Ovary (tissue), 9 donors: ENCODE measurements around the gene GPC6. TPM values are rescaled to one million over a fixed set of nuclear protein-coding genes. Genes with fewer than 3 reads are reported as not detected.

Experiments used
- DNase-seq, 5 donors: peaks; one replicate each; pipeline ENCODE4 v3.0.0-alpha.2; 2019 to 2020
- H3K27ac ChIP-seq, 2 donors: fragments of 200-600 bp; one replicate each; pipeline versions ENCODE4 v1.5.1 to v1.8.0; 2019 to 2022
- H3K27me3 ChIP-seq: fragments of 200-600 bp; one replicate; pipeline ENCODE4 v1.8.0; 2022
- H3K36me3 ChIP-seq: fragments of 200-600 bp; sonication (generic); one replicate; pipeline ENCODE4 v1.5.1; 2019
- H3K4me1 ChIP-seq: one replicate; pipeline ENCODE4 v1.8.1; 2013; ENCODE audit warnings: mild to moderate bottlenecking, moderate library complexity; ENCODE audit not compliant: insufficient read depth
- H3K4me3 ChIP-seq: fragments of 200-600 bp; sonication (generic); one replicate; pipeline ENCODE4 v1.5.1; 2017
- H3K9me3 ChIP-seq, 2 donors: fragments of 200-600 bp in 1 of 2; sonication (generic) in 1 of 2; one replicate each; pipeline versions ENCODE4 v1.5.1 to v1.8.1; 2013 to 2019; ENCODE audit warnings: mild to moderate bottlenecking in 1 of 2, moderate library complexity in 1 of 2
- CTCF ChIP-seq, 3 donors: fragments of 450-650 bp in 2 of 3; fragments of 200-600 bp in 1 of 3; IDR thresholded peaks; one replicate each; pipeline versions ENCODE4 v1.5.1 to v1.8.0; 2016 to 2022; ENCODE audit warnings: antibody characterized with exemption in 3 of 3, mild to moderate bottlenecking in 1 of 3
- EP300 ChIP-seq: sonication (generic); formaldehyde crosslinking; IDR thresholded peaks from one replicate; pipeline ENCODE4 v1.6.1; 2017; ENCODE audit warnings: antibody characterized with exemption
- POLR2A ChIP-seq: fragments of 450-650 bp; IDR thresholded peaks from one replicate; pipeline ENCODE4 v1.6.1; 2017; ENCODE audit warnings: antibody characterized with exemption, mild to moderate bottlenecking, moderate library complexity
- WGBS, 3 donors: extraction: QIAGEN DNeasy Blood & Tissue Kit in 1 of 3; methylation state at CpG; one replicate each; pipeline versions ENCODE4 v1.1.5 to v1.1.7; 2013 to 2017; 5-methylcytosine and 5-hydroxymethylcytosine counted together
- intact Hi-C, 4 donors: fragments of 100-400 bp; cut with DNase I; formaldehyde crosslinking; loops; one replicate each; pipeline versions ENCODE4 v1.11.0 to v1.15.1; 2022 to 2023
- polyA plus RNA-seq, 2 donors: library from polyadenylated mRNA; stranded (reverse); fragments of 200-250 nt in 1 of 2; fragments of 350-450 nt in 1 of 2; fragmentation: Illumina TruSeq in 1 of 2; extraction: RNeasy Lipid Tissue Mini Kit (QIAGEN cat#74804) in 1 of 2; gene quantifications; one replicate each; pipeline ENCODE4 v1.2.3, GENCODE V29; 2013 to 2014
- total RNA-seq, 7 donors: library from RNA; depleted of rRNA in 2 of 7; stranded (reverse); fragments of >200 nt in 2 of 7; fragmentation: NEBNext Ultra II Directional in 3 of 7; extraction: Animal tissue kit (Norgen Biotek cat#: 25700) in 3 of 7; gene quantifications; one replicate each; pipeline versions ENCODE4 v1.1.0 to v1.2.4, GENCODE V29; 2016 to 2023
- donor health status: DM: no; HTN: no; CAD: no; lungs with moderate emphysema.
- donor health status: DM: no; HTN: no; CAD: no.
- donor health status: Bipolar disorder and iron deficiency.
- donor health status: DM: yes; HTN: yes; CAD: no.
- donor health status: DM: no; HTN: no; CAD: no.
- donor health status: DM: yes; HTN: yes; CAD: no.

The GPC6 gene
- total and polyA plus RNA-seq, 9 donors: 4.3 to 22.3 (median 17.9) TPM

- Histone ChIP-seq H3K4me1 (no peaks in the 10 kb centered on the region), H3K27ac (no peak overlapping the region), H3K36me3 (no peaks in the 10 kb centered on the region), H3K9me3 (no peaks in the 10 kb centered on the region), H3K27me3 (no peaks in the 10 kb centered on the region), H3K4me3 (no peak overlapping the region)
- TF ChIP-seq POLR2A (no peak), CTCF (IDR thresholded peaks at IDR 0.05) (no peak), EP300 (no peak)
- 68 to 76% (median 75%) methylated on average over 1 of the region's 1 CpG for WGBS, 3 donors
- intact Hi-C loops: no loop called here
- no peak for DNase-seq
Measured at GRCh38 chr13:93700115-93700514, 473.5 kb downstream of the GPC6 start.

- TF ChIP-seq CTCF (IDR thresholded peaks at IDR 0.05) (no peak), EP300 (no peak), POLR2A (no peak)
- 75 to 86% (median 83%) methylated on average over 1 of the region's 1 CpG for WGBS, 3 donors
- H3K9me3 ChIP-seq: no peaks in the 10 kb centered on the region
- no peaks in the 10 kb centered on the region for H3K4me1 ChIP-seq
- H3K4me3 ChIP-seq: no peak overlapping the region
- H3K36me3 ChIP-seq: no peaks in the 10 kb centered on the region
- no peaks in the 10 kb centered on the region for H3K27me3 ChIP-seq
- no peak overlapping the region for H3K27ac ChIP-seq
- no peak for DNase-seq
- intact Hi-C loops: no loop called here
Measured at GRCh38 chr13:93708308-93709075, 481.9 kb downstream of the GPC6 start.

- Histone ChIP-seq H3K9me3 (no peaks in the 10 kb centered on the region), H3K4me1 (no peaks in the 10 kb centered on the region), H3K27ac (no peak overlapping the region), H3K36me3 (no peaks in the 10 kb centered on the region), H3K4me3 (no peak overlapping the region), H3K27me3 (no peaks in the 10 kb centered on the region)
- TF ChIP-seq EP300 (no peak), CTCF (IDR thresholded peaks at IDR 0.05) (no peak), POLR2A (no peak)
- 0 to 54% (median 2%) methylated on average over 1 of the region's 1 CpG for WGBS, 3 donors
- no peak for DNase-seq
- intact Hi-C loops: no loop called here
Measured at GRCh38 chr13:93709506-93710244, 483.1 kb downstream of the GPC6 start.

DNA sequence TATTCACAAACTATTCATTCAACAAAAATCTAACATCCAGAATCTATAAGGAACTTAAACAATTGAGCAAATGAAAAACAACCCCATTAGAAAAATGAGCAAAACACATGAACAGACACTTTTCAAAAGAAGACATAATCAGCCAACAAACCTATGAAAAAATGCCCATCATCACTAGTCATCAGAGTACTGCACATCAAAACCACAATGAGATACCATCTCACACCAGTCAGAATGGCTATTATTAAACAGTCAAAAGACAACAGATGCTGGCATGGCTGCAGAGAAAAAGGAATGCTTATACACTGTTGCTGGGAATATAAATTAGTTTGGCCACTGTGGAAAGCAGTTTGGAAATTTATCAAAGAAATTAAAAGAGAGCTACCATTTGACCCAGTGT is 487.6 kb downstream of the GPC6 start:
- intact Hi-C loops: no loop called here
- no peak for DNase-seq

More for the DNA sequence above, 487.6 kb downstream of the GPC6 start:
- no peak overlapping the region for H3K27ac ChIP-seq
- H3K27me3 ChIP-seq: no peaks in the 10 kb centered on the region
- no peaks in the 10 kb centered on the region for H3K9me3 ChIP-seq
- no peak overlapping the region for H3K4me3 ChIP-seq
- H3K4me1 ChIP-seq: no peaks in the 10 kb centered on the region
- no peaks in the 10 kb centered on the region for H3K36me3 ChIP-seq
- TF ChIP-seq CTCF (IDR thresholded peaks at IDR 0.05) (no peak), EP300 (no peak), POLR2A (no peak)
